MM.1S (cell line): ENCODE data around the gene PXMP4.

Experiments used
- DNase-seq: peaks from one replicate; pipeline ENCODE4 v3.0.0-alpha.2; 2015
- H2AFZ ChIP-seq: fragments of 300-600 bp; sonication (generic); 2 replicates; pipeline ENCODE4 v1.6.0; 2016; ENCODE audit warnings: antibody characterized with exemption, low read length
- H3F3A ChIP-seq: fragments of 300-600 bp; sonication (generic); 2 replicates; pipeline ENCODE4 v1.6.1; 2016; ENCODE audit warnings: mild to moderate bottlenecking, antibody characterized with exemption, low read length, moderate library complexity, mixed read lengths; ENCODE audit not compliant: insufficient read depth
- H3K27ac ChIP-seq: fragments of 300-600 bp; sonication (generic); 2 replicates; pipeline ENCODE4 v1.5.1; 2016; ENCODE audit warnings: mild to moderate bottlenecking, low read length
- H3K27me3 ChIP-seq: fragments of 300-600 bp; sonication (generic); replicated peaks from 2 replicates; pipeline ENCODE4 v1.6.0; 2016; ENCODE audit warnings: low read length; ENCODE audit not compliant: insufficient read depth
- H3K36me3 ChIP-seq: fragments of 300-600 bp; sonication (generic); replicated peaks from 2 replicates; pipeline ENCODE4 v1.6.1; 2016; ENCODE audit warnings: mild to moderate bottlenecking, low read length, mixed read lengths; ENCODE audit not compliant: insufficient read depth
- H3K4me1 ChIP-seq: fragments of 300-600 bp; sonication (generic); 2 replicates; pipeline ENCODE4 v1.6.1; 2016; ENCODE audit warnings: low read length, mixed read lengths
- H3K4me2 ChIP-seq: fragments of 300-600 bp; sonication (generic); 2 replicates; pipeline ENCODE4 v1.6.0; 2016; ENCODE audit warnings: low read depth, low read length
- H3K4me3 ChIP-seq: fragments of 300-600 bp; sonication (generic); 2 replicates; pipeline ENCODE4 v1.5.1; 2016; ENCODE audit warnings: low read length, mixed read lengths
- H3K79me2 ChIP-seq: fragments of 300-600 bp; sonication (generic); 2 replicates; pipeline ENCODE4 v1.6.1; 2016; ENCODE audit warnings: mixed run types, low read length, mixed read lengths
- H3K9ac ChIP-seq: fragments of 300-600 bp; sonication (generic); 2 replicates; pipeline ENCODE4 v1.6.1; 2016; ENCODE audit warnings: low read length, mixed read lengths
- H3K9me2 ChIP-seq: fragments of 300-600 bp; sonication (generic); replicated peaks from 2 replicates; pipeline ENCODE4 v1.6.1; 2016; ENCODE audit warnings: mild to moderate bottlenecking, low read length, mixed read lengths; ENCODE audit not compliant: insufficient read depth
- H3K9me3 ChIP-seq: fragments of 300-600 bp; sonication (generic); replicated peaks from 2 replicates; pipeline ENCODE4 v1.6.1; 2016; ENCODE audit warnings: mild to moderate bottlenecking, low read length, mixed read lengths; ENCODE audit not compliant: insufficient read depth
- H4K20me1 ChIP-seq: fragments of 300-600 bp; sonication (generic); 2 replicates; pipeline ENCODE4 v1.6.1; 2016; ENCODE audit warnings: mild to moderate bottlenecking, low read length, moderate library complexity, mixed read lengths; ENCODE audit not compliant: insufficient read depth
- EZH2 ChIP-seq: fragments of 300-600 bp; sonication (generic); optimal IDR thresholded peaks from 2 replicates; pipeline ENCODE3; 2017; ENCODE audit warnings: low read depth, mild to moderate bottlenecking, antibody characterized with exemption, low read length, mixed read lengths
- EZH2phosphoT487 ChIP-seq: fragments of 300-600 bp; sonication (generic); IDR thresholded peaks from 2 replicates; pipeline ENCODE4 v1.6.1; 2018; ENCODE audit warnings: antibody characterized with exemption, low read length
- TF ChIP-seq, protein P1 (sequence below): fragments of 300-600 bp; sonication (generic); IDR thresholded peaks from 2 replicates; pipeline ENCODE4 v1.5.1; 2016; ENCODE audit warnings: antibody characterized with exemption, low read length, mixed read lengths

PXMP4 gene

DNA sequence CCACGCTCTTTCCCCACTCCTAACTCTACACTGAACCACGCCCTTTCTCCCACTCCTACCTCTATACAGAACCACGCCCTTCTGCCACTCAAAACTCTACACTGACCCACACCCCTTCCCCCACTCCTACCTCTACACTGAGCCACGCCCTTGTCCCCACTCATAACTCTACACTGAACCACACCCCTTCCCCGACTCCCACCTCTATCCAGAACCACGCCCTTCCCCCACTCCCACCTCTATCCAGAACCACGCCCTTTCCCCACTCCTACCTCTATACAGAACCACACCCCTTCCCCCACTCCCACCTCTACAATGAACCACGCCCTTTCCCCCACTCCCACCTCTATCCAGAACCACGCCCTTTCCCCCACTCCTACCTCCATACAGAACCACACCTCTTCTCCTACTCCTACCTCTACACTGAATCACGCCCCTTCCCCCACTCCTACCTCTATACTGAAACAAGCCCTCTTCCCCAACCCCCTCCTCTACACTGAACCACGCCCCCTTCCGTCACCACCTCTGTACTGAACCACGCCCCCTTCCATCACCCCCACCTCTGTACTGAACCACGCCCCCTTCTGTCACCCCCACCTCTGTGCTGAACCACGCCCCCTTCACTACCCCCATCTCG lies 10.1 kb downstream of the PXMP4 start:
- no peaks in the 10 kb centered on the region for H3K9me2 ChIP-seq
- no peak for TF ChIP-seq EZH2phosphoT487
- TF ChIP-seq, protein P1, sequence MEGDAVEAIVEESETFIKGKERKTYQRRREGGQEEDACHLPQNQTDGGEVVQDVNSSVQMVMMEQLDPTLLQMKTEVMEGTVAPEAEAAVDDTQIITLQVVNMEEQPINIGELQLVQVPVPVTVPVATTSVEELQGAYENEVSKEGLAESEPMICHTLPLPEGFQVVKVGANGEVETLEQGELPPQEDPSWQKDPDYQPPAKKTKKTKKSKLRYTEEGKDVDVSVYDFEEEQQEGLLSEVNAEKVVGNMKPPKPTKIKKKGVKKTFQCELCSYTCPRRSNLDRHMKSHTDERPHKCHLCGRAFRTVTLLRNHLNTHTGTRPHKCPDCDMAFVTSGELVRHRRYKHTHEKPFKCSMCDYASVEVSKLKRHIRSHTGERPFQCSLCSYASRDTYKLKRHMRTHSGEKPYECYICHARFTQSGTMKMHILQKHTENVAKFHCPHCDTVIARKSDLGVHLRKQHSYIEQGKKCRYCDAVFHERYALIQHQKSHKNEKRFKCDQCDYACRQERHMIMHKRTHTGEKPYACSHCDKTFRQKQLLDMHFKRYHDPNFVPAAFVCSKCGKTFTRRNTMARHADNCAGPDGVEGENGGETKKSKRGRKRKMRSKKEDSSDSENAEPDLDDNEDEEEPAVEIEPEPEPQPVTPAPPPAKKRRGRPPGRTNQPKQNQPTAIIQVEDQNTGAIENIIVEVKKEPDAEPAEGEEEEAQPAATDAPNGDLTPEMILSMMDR, result no peak
- no peak for TF ChIP-seq EZH2
- H3K27me3 ChIP-seq, result no peaks in the 10 kb centered on the region
- no peak for DNase-seq
- H3K4me2 ChIP-seq, result no peak overlapping the region
- no peak overlapping the region for H2AFZ ChIP-seq
- no peaks in the 10 kb centered on the region for H3K4me1 ChIP-seq
- H3K9ac ChIP-seq, result no peak overlapping the region
- no peaks in the 10 kb centered on the region for H3F3A ChIP-seq
- no peaks in the 10 kb centered on the region for H4K20me1 ChIP-seq
- H3K79me2 ChIP-seq, result no peaks in the 10 kb centered on the region
- no peaks in the 10 kb centered on the region for H3K9me3 ChIP-seq
- H3K4me3 ChIP-seq, result no peak overlapping the region
- no peaks in the 10 kb centered on the region for H3K36me3 ChIP-seq
- no peak overlapping the region for H3K27ac ChIP-seq

DNA sequence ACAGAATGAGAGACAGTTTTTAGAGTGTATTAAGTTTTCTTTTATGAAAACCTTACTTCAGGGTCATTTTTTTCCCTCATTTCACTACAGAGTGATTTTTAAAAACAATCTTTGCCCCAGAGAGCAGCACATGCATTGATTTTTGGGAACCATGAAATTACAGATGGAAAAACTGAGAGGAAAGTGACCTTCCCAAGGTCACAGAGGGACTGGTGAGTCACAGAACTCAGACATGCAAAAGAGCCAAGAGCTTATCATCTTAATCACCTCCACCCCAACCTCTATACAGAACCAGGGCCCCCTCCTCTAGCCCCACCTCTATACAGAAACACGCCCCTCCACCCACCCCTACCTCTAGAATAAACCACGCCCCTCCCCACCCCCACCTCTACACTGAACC lies 10.7 kb downstream of the PXMP4 start:
- Histone ChIP-seq H3K4me3 (no peak overlapping the region), H3F3A (no peaks in the 10 kb centered on the region), H2AFZ (no peak overlapping the region), H3K79me2 (no peaks in the 10 kb centered on the region), H3K9me2 (no peaks in the 10 kb centered on the region), H3K9me3 (no peaks in the 10 kb centered on the region), H3K4me1 (no peaks in the 10 kb centered on the region), H3K27ac (no peak overlapping the region), H3K27me3 (no peaks in the 10 kb centered on the region), H4K20me1 (no peaks in the 10 kb centered on the region), H3K4me2 (no peak overlapping the region), H3K36me3 (no peaks in the 10 kb centered on the region), H3K9ac (no peak overlapping the region)
- TF ChIP-seq EZH2 (no peak), EZH2phosphoT487 (no peak)
- TF ChIP-seq, protein P1, result no peak
- DNase-seq, result no peak

DNA sequence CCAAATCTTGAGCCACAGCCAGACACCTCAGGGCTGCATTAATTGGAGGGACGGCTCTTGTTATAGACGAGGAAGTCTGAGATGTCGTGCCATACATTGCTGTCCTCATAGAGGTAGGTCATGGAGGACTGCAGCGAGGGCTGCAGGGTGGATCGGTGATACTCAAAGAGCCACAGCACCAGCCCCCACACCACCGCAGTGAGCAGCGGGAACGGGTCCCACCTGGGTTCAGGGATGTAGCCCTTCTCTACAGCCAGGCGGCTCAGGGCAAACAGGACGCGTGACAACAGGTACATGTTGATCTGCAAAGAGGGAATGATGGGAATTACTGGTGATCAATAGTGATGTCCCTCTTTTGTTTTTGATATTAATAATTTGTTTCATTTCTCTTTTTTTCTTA lies 12.4 kb downstream of the PXMP4 start:
- Histone ChIP-seq H3K9me2 (no peaks in the 10 kb centered on the region), H3K4me2 (no peak overlapping the region), H3K27ac (no peak overlapping the region), H2AFZ (no peak overlapping the region), H3K4me3 (no peak overlapping the region), H4K20me1 (no peaks in the 10 kb centered on the region), H3K36me3 (no peaks in the 10 kb centered on the region), H3K9ac (no peak overlapping the region), H3K79me2 (no peaks in the 10 kb centered on the region), H3K27me3 (no peaks in the 10 kb centered on the region), H3K4me1 (no peaks in the 10 kb centered on the region), H3F3A (no peaks in the 10 kb centered on the region), H3K9me3 (no peaks in the 10 kb centered on the region)
- TF ChIP-seq EZH2phosphoT487 (no peak), EZH2 (no peak)
- TF ChIP-seq, protein P1, result no peak
- DNase-seq, result no peak
